AG04449 (cell line): ENCODE data around the gene NUFIP1.
A peak's percentile ranks its signal among the peaks of the same experiment; 100 is the strongest.

Experiments used
- CTCF ChIA-PET: fragments of 350-600 bp; formaldehyde crosslinking; extraction: SDS; loops from one replicate; lab custom pipeline; 2021; ENCODE audit warnings: antibody characterized with exemption; lab: Yijun Ruan, JAX
- POLR2A ChIA-PET: fragments of 400-600, 350-600 bp; formaldehyde crosslinking; extraction: SDS; loops from one replicate; lab custom pipeline; 2020; ENCODE audit warnings: antibody characterized with exemption, inconsistent platforms; lab: Yijun Ruan, JAX
- DNase-seq: peaks from one replicate; pipeline ENCODE4 v3.0.0-alpha.2; 2010; ENCODE audit warnings: low read depth, low spot score
- H3K4me3 ChIP-seq: 2 replicates; pipeline ENCODE4 v1.5.1; 2011; ENCODE audit warnings: low read depth, mild to moderate bottlenecking, control low read depth, low read length
- CTCF ChIP-seq: IDR thresholded peaks from one replicate; pipeline ENCODE4 v1.5.1; 2011; ENCODE audit warnings: mild to moderate bottlenecking, moderate library complexity, low read length, control low read depth, inconsistent platforms; ENCODE audit not compliant: insufficient read depth; ENCODE audit errors: missing control alignments

The NUFIP1 gene

GRCh38 chr13:44974056-44974793, 15.0 kb downstream of the NUFIP1 start:
- POLR2A ChIA-PET, result no interaction called here

GRCh38 chr13:44972956-44973581, 16.2 kb downstream of the NUFIP1 start:
- no peak overlapping the region for H3K4me3 ChIP-seq
- DNase-seq, result no peak
- ChIA-PET POLR2A (no interaction called here), CTCF (interaction anchor here (0.7 to 11.6 kb wide), 23 partner anchors 11 to 1068 kb away, joined by 3 to 142 read pairs (median 4); no protein-coding TSS in a partner anchor)
- TF ChIP-seq CTCF, result peak; percentile 6

More at GRCh38 chr13:44974056-44974793, 15.0 kb downstream of the NUFIP1 start:
- DNase-seq, result no peak
- TF ChIP-seq CTCF, result no peak
- CTCF ChIA-PET, result interaction anchor here (0.7 to 11.6 kb wide), 22 partner anchors 10 to 1069 kb away, joined by 3 to 142 read pairs (median 4); no protein-coding TSS in a partner anchor
- no peak overlapping the region for H3K4me3 ChIP-seq

- POLR2A ChIA-PET, result no interaction called here
- no peak for TF ChIP-seq CTCF
- no peak overlapping the region for H3K4me3 ChIP-seq
- CTCF ChIA-PET, result interaction anchor here (0.6 to 11.6 kb wide), 14 partner anchors 10 to 1064 kb away, joined by 3 to 142 read pairs (median 5); no protein-coding TSS in a partner anchor
- no peak for DNase-seq
Measured at GRCh38 chr13:44971656-44972595, 17.3 kb downstream of the NUFIP1 start.

GRCh38 chr13:44969551-44970484, 19.5 kb downstream of the NUFIP1 start:
- H3K4me3 ChIP-seq, result no peak overlapping the region
- ChIA-PET CTCF (interaction anchor here (0.6 to 11.6 kb wide), 55 partner anchors 9 to 1068 kb away, joined by 3 to 142 read pairs (median 4); no protein-coding TSS in a partner anchor), POLR2A (no interaction called here)
- no peak for DNase-seq
- TF ChIP-seq CTCF, result peak; percentile 41

- DNase-seq, result no peak
- POLR2A ChIA-PET, result no interaction called here
- no peak for TF ChIP-seq CTCF
- CTCF ChIA-PET, result interaction anchor here (0.6 to 11.6 kb wide), 11 partner anchors 8 to 1063 kb away, joined by 3 to 142 read pairs (median 5); no protein-coding TSS in a partner anchor
- H3K4me3 ChIP-seq, result no peak overlapping the region
Measured at GRCh38 chr13:44968434-44968815, 20.8 kb downstream of the NUFIP1 start.
